Measurements from ENCODE around the gene KRTAP5-4.
A peak's percentile ranks its signal among the peaks of the same experiment; 100 is the strongest.
"Not testable (repeated sequence)": the region's sequence is repeated elsewhere in the genome, so short reads cannot be mapped to it uniquely, and the experiment has no call there.

KRTAP5-4 gene

GRCh38 chr11:1637628-1638027, 15.7 kb upstream of the KRTAP5-4 start:
- no peak for DNase-seq (ENCODE audit: low spot score)

DNA sequence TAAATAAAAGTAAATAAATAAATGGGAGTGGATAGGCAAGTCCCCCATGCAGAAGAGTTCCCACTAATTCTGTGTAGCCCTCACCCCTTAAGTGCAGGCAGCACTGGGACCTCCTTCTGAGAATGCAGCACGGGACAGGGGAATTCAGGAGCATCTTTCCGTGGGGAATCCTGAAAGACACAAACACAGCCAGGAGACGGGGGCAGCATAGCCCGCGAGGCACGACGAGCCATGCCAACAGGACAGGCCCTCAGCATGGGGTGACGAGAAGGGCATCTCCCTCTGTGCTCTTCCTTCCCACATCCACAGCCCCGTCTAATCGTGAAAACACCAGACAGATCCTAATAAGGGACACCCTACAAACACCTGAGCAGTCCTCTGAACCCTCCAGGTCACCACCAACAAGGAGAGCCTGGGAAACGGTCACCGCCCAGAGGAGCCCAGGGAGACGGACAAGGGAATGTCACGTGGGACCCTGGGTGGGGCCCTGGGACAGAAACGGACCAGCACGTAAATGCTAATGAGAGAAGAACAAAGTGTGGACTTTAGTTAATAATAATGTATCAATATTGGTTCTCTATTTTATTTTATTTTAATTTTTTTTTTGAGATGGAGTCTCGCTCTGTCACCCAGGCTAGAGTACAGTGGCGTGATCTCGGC, 14.5 kb upstream of the KRTAP5-4 start:
- DNase-seq (ENCODE audit: low spot score) = no peak

DNA sequence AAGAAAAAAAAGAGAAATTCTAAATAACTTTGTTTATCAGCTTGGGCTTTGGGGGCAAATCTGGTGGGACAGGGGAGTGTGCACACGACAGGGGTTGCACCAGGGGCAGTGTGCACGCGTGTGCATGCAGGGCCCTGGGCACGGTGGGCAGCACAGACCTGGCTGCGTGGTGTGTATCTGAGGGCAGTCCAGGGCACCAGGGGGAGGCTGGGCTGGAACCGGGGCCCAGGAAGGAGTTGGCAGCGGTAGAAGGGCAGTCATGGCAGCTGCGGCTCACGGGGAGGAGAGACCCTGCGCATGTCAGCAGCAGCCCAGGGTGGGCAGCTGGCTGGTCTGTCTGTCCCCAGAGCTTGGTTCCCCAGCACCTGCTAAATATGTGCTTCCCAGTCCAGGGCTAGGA, 11.9 kb upstream of the KRTAP5-4 start:
- DNase-seq (ENCODE audit: low spot score) = no peak

DNA sequence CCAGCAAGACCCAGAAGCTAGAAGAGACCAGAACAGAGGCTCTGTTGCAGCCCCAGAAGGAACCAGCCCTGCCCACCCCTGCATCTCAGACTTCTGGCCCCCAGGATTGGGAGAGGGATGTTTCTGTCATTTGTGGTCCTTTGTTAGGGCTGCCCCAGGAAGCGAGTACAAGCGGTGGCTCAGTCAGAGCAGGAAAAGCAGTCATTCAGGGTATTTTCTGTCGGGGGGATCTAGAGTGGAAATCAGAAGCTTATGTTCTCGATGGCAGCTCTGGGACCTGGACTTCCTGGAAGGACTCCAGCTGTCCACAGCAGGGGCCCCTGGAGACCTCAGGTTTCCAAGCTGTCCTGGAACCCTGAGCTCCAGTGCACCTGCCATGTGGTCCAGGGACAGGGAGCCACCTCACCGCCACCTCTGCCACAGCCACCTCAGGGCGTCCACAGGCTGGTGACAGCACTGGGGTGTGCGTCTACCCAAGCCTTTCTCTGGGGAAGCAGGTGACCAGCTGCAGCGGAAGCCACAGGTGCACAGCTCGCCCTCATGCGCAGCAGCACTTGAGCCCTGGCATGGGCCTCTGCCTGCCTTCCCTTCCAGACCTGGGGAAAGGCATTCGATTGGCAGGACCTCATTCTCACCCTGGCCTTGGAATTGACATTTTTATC, 10.2 kb upstream of the KRTAP5-4 start:
- no peak for DNase-seq (ENCODE audit: low spot score)

DNA sequence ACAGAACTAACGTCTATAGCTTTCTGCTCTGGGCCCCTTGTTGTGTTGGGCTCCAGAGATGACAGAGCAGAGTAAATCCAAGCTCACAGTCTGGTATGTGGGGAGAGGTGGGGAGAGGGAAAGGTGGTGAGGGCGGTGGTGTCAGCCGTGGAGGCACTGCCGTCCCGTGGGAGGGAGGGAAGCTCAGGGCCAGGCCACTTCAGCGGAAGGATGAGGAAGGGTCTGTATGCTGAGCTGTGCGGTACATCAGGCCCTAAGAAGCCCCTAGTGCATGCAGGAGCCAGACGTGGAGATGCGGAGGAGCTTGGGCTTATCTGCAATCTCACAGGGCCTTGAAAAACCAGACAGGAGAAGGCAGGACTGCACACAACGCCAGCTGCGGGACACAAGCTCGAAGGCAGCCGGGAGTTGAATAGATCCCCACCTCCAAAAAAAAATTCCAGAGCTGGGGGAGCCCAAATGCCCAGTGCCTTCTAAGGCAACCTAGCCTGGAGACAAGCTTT, 9.2 kb upstream of the KRTAP5-4 start:
- DNase-seq (ENCODE audit: low spot score) = no peak

GRCh38 chr11:1630271-1630670, 8.3 kb upstream of the KRTAP5-4 start:
- no peak for DNase-seq (ENCODE audit: low spot score)

DNA sequence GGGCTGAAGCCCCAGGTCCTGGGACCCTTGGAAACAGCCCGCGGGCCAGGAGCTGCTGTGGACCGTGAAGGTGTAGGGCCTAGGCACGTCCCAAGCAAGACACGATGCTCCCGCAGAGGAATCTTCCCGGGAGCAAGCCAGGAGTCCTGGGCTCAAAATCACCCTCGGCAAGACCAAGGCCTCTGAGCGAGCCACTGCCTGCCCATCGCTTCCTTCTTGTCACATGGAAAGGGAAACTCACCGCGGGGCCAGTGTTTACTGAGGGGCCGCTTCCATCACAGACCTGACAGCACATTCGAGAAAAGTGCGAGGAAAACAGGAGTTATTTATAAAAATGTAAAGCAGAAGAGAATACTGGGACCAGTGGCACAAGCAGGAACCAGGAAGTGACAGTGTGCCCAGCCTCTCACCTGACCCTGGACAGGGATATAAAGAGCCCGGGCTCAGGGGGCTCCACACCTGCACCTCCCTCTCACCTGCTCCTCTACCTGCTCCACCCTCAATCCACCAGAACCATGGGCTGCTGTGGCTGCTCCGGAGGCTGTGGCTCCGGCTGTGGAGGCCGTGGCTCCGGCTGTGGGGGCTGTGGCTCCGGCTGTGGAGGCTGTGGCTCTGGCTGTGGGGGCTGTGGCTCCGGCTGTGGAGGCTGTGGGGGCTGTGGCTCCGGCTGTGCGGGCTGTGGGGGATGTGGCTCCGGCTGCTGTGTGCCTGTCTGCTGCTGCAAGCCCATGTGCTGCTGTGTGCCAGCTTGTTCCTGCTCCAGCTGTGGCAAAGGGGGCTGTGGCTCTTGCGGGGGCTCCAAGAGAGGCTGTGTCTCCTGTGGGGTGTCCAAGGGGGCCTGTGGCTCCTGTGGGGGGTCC, 7.6 kb upstream of the KRTAP5-4 start, which contains the start of gene KRTAP5-5:
Gene KRTAP5-5 (plus strand): TSS at position 450 of the 860 bp plus-strand sequence. CDS start 66 bp downstream, at position 516.
- no peak for DNase-seq (ENCODE audit: low spot score)

- DNase-seq (ENCODE audit: low spot score) = peak; percentile 50
These were observed 6.8 kb upstream of the KRTAP5-4 start for GRCh38 chr11:1628506-1629325.

DNA sequence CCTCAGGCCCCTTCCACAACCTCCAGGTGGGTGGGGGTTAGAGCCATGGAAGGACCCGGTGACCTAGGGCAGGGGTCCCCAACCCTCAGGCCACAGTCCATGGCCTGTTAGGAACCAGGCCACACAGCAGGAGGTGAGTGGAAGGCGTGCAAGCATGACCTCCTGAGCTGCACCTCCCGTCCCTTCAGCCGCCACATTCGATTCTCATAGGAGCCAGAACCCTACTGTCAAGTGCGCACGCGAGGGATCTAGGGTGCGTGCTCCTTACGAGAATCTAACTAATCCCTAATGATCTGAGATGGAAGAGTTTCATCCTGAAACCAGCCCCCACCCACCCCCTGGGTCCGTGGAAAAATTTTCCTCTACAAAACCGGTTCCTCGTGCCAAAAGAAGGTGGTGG, 3.6 kb upstream of the KRTAP5-4 start:
- DNase-seq (ENCODE audit: low spot score) = no peak

DNA sequence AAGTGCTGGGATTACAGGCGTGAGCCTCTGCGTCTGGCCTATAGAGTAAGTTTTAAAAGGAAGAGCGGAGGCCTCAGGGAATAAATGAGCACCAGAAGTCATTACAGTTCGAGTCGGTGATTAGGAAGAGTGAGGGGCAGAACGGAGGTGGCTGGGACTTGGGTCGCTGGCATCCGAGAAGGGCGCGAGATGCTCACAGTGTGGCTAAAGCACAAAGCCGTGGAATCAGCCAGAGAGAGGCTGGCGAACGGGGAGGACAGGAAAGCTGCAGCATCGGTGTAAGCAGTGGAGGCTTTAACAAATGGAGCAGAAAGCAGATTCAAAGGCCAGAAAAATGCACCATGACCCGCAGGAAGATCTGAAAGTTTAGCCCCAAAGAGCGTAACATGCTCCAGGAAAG, 2.7 kb upstream of the KRTAP5-4 start:
- no peak for DNase-seq (ENCODE audit: low spot score)

- DNase-seq (ENCODE audit: low spot score) = no peak
These were observed 1.8 kb upstream of the KRTAP5-4 start for GRCh38 chr11:1623716-1624115.

- DNase-seq (ENCODE audit: low spot score) = peak; percentile 67
These were observed 2.5 kb downstream of the KRTAP5-4 start for GRCh38 chr11:1619449-1619848.

DNA sequence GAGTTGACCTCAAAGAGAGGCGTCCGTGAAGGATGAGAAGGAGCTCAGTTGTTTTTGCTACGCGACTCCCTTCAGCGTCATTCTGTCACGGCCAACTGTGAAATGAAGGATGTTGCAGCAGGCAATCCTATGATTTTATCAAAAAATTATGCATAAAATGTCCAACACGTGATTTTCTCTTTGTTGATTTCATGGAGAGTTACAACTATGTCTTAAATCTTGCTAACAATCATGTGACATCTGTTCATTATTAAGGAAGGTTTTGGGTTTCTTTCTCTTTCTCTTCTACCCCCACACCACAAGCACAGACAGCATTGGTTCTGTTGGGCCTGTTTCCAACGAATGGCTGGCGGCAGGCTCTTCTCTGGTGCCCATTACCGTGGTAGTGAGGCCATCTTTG, 3.7 kb downstream of the KRTAP5-4 start:
- DNase-seq (ENCODE audit: low spot score) = no peak

DNA sequence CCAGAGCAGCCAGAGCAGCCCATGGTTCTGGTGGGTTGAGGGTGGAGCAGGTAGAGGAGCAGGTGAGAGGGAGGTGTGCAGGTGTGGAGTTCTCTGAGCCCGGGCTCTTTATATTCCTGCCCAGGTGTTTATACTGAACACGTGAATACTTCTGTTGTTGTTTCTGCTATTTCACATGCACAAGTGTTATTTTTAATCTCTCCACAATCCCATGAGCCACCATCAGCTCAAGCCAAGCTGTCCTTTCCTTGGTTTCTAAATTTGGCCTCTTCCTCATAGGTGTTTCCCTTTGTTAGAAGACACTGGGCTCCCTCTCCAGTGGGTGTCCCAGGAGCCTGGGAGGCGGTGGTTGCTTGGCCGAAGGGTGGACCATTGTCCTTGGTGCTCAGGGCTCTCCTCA, 13.6 kb downstream of the KRTAP5-4 start, which contains the start of gene KRTAP5-3:
Gene KRTAP5-3 (minus strand): TSS at position 101 of the 400 bp plus-strand sequence. CDS start 78 bp downstream, at position 23.
- DNase-seq (ENCODE audit: low spot score) = no peak

DNA sequence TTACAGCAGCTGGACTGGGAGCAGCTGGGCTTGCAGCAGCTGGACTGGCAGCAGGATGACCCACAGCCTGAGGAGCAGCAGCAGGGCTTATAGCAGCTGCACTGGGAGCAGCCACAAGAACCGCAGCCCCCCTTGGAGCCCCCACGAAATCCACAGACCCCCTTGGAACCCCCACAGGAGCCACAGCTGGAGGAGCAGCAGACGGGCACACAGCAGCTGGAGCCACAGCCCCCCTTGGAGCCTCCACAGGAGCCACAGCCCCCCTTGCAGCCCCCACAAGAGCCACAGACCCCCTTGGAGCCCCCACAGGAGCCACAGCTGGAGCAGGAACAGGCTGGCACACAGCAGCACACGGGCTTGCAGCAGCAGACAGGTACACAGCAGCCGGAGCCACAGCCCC, 14.0 kb downstream of the KRTAP5-4 start:
- not testable (repeated sequence) for DNase-seq (ENCODE audit: low spot score)

DNA sequence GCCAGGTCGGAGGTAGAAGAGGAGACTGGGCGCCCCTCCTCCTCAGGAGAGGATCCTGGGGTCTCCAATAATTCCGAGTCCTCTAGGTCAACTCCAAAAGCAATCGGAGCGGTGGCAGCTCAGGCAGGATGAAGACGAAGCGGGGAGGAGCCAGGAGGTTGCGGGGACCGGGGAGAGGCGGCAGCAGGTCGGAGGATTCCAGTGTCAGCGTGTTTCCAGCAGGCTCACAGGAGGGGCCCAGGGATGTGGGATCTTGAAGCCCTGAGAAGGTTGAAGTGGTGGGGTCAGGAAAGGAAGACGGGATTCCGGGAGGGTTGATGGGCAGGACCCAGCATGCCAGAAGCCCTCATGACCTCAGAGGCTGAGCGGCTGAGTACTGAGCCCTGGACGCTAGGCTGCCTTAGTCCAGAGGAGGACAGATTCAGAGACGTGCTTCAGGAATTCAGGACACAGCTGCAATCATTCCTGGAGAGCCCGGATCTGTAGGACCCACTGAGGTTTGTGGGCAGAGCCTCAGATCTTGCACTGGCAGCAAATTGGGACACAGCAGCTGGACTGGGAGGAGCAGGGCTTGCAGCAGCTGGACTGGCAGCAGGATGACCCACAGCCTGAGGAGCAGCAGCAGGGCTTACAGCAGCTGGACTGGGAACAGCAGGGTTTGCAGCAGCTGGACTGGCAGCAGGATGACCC, 14.6 kb downstream of the KRTAP5-4 start:
- DNase-seq (ENCODE audit: low spot score) = not testable (repeated sequence)

GRCh38 chr11:1605923-1606322, 16.0 kb downstream of the KRTAP5-4 start:
- not testable (repeated sequence) for DNase-seq (ENCODE audit: low spot score)

DNA sequence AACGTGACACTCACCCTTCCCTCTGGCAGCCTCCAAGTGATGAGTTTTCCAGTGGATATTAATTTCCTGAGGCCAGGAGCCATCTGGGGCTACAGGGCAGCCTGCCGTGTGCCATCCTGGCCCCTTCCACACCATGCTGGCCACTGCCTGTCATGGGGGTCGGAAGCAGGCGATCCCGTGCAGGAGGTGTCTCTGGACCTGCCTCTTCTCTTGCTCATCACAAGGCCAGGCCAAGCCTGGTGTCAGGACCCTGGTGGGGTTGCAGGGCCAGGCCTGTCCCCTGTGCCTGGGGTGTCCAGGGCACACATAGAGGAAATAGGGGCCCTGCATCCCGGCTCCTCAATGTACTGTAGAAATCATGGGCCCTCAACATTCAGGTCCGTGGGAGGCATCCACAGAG, 17.2 kb downstream of the KRTAP5-4 start:
- DNase-seq (ENCODE audit: low spot score) = no peak

DNA sequence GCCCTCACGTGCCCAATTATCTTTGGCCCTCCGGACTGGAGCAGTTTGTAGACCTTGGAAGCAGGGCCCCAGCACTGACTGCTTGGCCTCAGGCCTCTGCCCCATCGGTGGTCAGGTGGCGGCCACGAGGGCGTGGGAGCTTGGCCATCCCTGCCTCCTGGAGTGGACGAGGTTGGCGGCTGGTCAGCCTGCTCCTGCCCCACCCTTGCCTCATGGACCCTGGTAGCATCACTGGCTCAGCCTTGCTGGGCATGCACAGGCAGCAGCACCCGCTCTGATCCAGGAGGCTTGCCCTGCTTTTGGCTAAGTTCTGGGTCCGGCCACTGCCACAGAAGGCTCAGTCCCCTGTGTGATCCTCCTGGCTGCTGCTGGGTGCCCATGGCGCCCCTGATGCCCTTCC, 17.8 kb downstream of the KRTAP5-4 start:
- DNase-seq (ENCODE audit: low spot score) = no peak

DNA sequence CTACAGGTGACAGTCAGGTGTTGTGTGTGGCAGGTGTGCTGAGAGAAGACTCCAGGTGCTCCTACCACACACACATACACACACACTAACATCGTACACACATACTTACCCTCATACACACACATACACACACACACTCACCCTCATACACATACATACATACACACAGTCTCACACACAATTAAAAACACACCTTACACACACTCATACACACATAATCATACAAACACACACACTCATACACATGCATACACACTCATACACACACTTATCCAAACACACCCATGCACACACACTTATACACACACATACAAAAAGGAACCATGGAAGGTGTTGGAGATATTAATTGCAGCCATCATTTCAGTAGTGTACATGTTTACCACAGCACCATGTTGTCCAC, 18.3 kb downstream of the KRTAP5-4 start:
- DNase-seq (ENCODE audit: low spot score) = no peak

DNA sequence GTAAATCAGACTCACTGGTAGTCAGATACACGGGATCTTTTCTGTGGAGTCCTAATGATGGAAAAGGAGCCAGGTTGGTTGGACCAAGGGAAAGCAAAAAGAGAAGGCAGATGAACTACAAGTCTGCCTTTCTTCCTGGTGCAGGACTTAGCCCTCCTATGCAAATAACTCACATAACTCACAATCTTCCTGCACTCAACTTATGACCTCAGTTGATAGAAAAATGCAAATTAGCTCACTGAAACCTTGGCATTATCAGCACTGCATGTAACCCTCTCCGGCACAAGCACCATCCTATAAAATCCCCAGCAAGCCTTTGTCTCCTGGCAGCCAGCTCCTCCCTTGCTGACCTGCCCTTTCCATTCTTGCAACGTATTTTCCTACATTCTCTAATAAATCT, 20.3 kb downstream of the KRTAP5-4 start:
- DNase-seq (ENCODE audit: low spot score) = not testable (repeated sequence)
